ENCODE data around the gene JMJD1C. TPM values are rescaled to one million over a fixed set of nuclear protein-coding genes. Genes with fewer than 3 reads are reported as not detected.

JMJD1C gene
- total RNA-seq, 4 donors from 2014 or later = 127 to 330 (median 208) TPM

- TF ChIP-seq CTCF (IDR thresholded peaks at IDR 0.05) (no peak), POLR2A (IDR thresholded peaks at IDR 0.05) (no peak)
- peak overlapping the region; percentile 12 to 97 for H3K27ac ChIP-seq
- H3K27me3 ChIP-seq = no peaks in the 10 kb centered on the region
- H3K4me3 ChIP-seq = no peak overlapping the region
- intact Hi-C loops (cut with DNase I; ENCODE audit: low total_unique reads) = no loop called here
- peaks cover 4 to 23% of the 10 kb centered on the region in 2 donors for H3K4me1 ChIP-seq
- no peak for DNase-seq
- no peaks in the 10 kb centered on the region for H3K9me3 ChIP-seq
- no peaks in the 10 kb centered on the region for H3K36me3 ChIP-seq
Observed at GRCh38 chr10:63258920-63259678, 206.7 kb downstream of the JMJD1C start.

- H3K27me3 ChIP-seq = no peaks in the 10 kb centered on the region
- no peak for DNase-seq
- H3K4me3 ChIP-seq = no peak overlapping the region
- H3K4me1 ChIP-seq = peaks cover 4 to 20% of the 10 kb centered on the region in 2 donors
- TF ChIP-seq CTCF (IDR thresholded peaks at IDR 0.05) = no peak
- TF ChIP-seq POLR2A (IDR thresholded peaks at IDR 0.05) = no peak
- no peaks in the 10 kb centered on the region for H3K9me3 ChIP-seq
- H3K36me3 ChIP-seq = no peaks in the 10 kb centered on the region
- H3K27ac ChIP-seq = peak overlapping the region; percentile 1 to 97
- intact Hi-C loops (cut with DNase I; ENCODE audit: low total_unique reads) = no loop called here
Observed at GRCh38 chr10:63257778-63258177, 208.0 kb downstream of the JMJD1C start.

- peaks cover 2 to 20% of the 10 kb centered on the region in 2 donors for H3K4me1 ChIP-seq
- no peaks in the 10 kb centered on the region for H3K9me3 ChIP-seq
- DNase-seq = no peak
- TF ChIP-seq POLR2A (IDR thresholded peaks at IDR 0.05) = no peak
- TF ChIP-seq CTCF (IDR thresholded peaks at IDR 0.05) = no peak
- no peak overlapping the region for H3K4me3 ChIP-seq
- no peaks in the 10 kb centered on the region for H3K27me3 ChIP-seq
- H3K36me3 ChIP-seq = no peaks in the 10 kb centered on the region
- peak overlapping the region; percentile 50 to 59 for H3K27ac ChIP-seq
- intact Hi-C loops (cut with DNase I; ENCODE audit: low total_unique reads) = no loop called here
Observed at GRCh38 chr10:63256009-63256773, 209.6 kb downstream of the JMJD1C start.

DNA sequence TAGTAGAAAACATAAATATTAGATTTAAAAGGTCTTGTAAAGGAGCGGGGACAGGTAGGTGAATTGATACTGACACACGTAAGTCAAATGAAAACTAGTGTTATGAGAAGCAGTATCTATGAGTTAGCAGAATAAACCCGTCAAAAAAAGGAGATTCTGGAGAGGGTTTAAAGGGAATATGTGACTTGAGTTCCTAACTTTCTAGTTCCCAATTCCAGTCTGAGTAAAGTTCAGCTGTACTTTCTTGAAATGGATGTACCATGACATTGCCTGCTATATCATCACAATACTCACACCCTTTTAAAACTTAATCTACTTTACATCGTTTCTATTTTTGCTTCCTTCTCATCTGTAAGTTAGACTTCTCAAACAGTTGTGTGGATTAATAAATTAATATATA lies 210.5 kb downstream of the JMJD1C start:
- H3K4me3 ChIP-seq = no peak overlapping the region
- intact Hi-C loops (cut with DNase I; ENCODE audit: low total_unique reads) = no loop called here
- no peaks in the 10 kb centered on the region for H3K9me3 ChIP-seq
- H3K27ac ChIP-seq = peak overlapping the region; percentile 22 to 50
- H3K36me3 ChIP-seq = no peaks in the 10 kb centered on the region
- no peak for TF ChIP-seq CTCF (IDR thresholded peaks at IDR 0.05)
- no peak for TF ChIP-seq POLR2A (IDR thresholded peaks at IDR 0.05)
- no peak for DNase-seq
- H3K27me3 ChIP-seq = no peaks in the 10 kb centered on the region
- H3K4me1 ChIP-seq = peaks cover 0 to 20% of the 10 kb centered on the region in 2 donors

DNA sequence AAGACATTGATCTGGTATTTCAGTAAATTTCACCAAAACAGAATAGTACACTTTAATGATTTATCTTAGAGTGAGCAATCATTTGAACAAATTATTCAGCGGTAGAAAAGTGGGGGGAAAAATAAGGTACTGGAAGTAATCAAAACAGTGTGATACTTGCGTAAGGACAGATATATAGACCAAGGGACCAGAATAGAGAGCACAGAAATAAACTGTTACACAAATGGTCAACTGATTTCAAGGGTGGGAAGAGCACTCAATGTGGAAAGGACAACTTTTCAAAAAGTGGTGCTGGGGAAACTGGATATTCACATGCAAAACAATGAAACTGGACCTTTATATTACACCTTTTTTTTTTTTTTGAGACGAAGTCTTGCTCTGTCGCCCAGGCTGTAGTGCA lies 212.7 kb downstream of the JMJD1C start:
- TF ChIP-seq POLR2A (IDR thresholded peaks at IDR 0.05) (no peak), CTCF (IDR thresholded peaks at IDR 0.05) (no peak)
- no peak overlapping the region for H3K4me3 ChIP-seq
- H3K27me3 ChIP-seq = no peaks in the 10 kb centered on the region
- intact Hi-C loops (cut with DNase I; ENCODE audit: low total_unique reads) = no loop called here
- no peaks in the 10 kb centered on the region for H3K9me3 ChIP-seq
- DNase-seq = no peak
- no peak overlapping the region for H3K27ac ChIP-seq
- H3K36me3 ChIP-seq = no peaks in the 10 kb centered on the region
- H3K4me1 ChIP-seq = peaks cover 0 to 10% of the 10 kb centered on the region in 2 donors
